Transverse colon (tissue), 4 donors: Measurements from ENCODE around the gene MPDZ.

Source experiments
- CTCF ChIP-seq, 5 experiments: fragments of 200-600 bp in 3 of 5; fragments of 450-650 bp in 2 of 5; sonication (generic) in 3 of 5; IDR thresholded peaks; 1 replicate in 2 of 5; 2 replicates in 3 of 5; pipeline ENCODE4 v1.5.1; 2016 to 2017; ENCODE audit warnings: antibody characterized with exemption in 5 of 5, inconsistent platforms in 3 of 5, mild to moderate bottlenecking in 2 of 5, moderate library complexity in 1 of 5
- EP300 ChIP-seq: sonication (generic); formaldehyde crosslinking; IDR thresholded peaks from one replicate; pipeline ENCODE4 v1.6.1; 2017; ENCODE audit warnings: antibody characterized with exemption, low read depth
- POLR2A ChIP-seq: fragments of 450-650 bp; IDR thresholded peaks from one replicate; pipeline ENCODE4 v1.6.1; 2016; ENCODE audit warnings: antibody characterized with exemption, mild to moderate bottlenecking, moderate library complexity
- POLR2AphosphoS5 ChIP-seq, 3 donors: sonication (generic); formaldehyde crosslinking; IDR thresholded peaks; one replicate each; pipeline ENCODE4 v1.6.1; 2016; ENCODE audit warnings: antibody characterized with exemption in 3 of 3

- no peak for TF ChIP-seq CTCF (IDR thresholded peaks at IDR 0.05)
- no peak for TF ChIP-seq POLR2A
- no peak for TF ChIP-seq POLR2AphosphoS5 (IDR thresholded peaks at IDR 0.05)
- TF ChIP-seq EP300: no peak
Measured at GRCh38 chr9:13166996-13167395, 112.5 kb downstream of the MPDZ start.
